Smooth muscle cell (in vitro differentiated cells): ENCODE measurements around the gene ASIC2. TPM values are rescaled to one million over a fixed set of nuclear protein-coding genes. Genes with fewer than 3 reads are reported as not detected.

ENCODE experiments used
- DNase-seq: peaks from one replicate; lab custom pipeline; 2025; ENCODE audit not compliant: unreplicated experiment; lab: John Stamatoyannopoulos, UW
- H2AFZ ChIP-seq: fragments of 200-600 bp; sonication (generic); 2 replicates; pipeline ENCODE4 v1.6.0; 2016; ENCODE audit warnings: antibody characterized with exemption, low read depth, mild to moderate bottlenecking
- H3F3A ChIP-seq: fragments of 200-600 bp; sonication (generic); 2 replicates; pipeline ENCODE4 v1.6.0; 2017; ENCODE audit warnings: antibody characterized with exemption, low read depth
- H3K27ac ChIP-seq: fragments of 200-600 bp; sonication (generic); 2 replicates; pipeline ENCODE4 v1.5.1; 2016; ENCODE audit warnings: low read depth, mild to moderate bottlenecking
- H3K27me3 ChIP-seq: fragments of 200-600 bp; sonication (generic); 2 replicates; pipeline ENCODE4 v1.6.1; 2016; ENCODE audit warnings: low read depth, mild to moderate bottlenecking
- H3K36me3 ChIP-seq: fragments of 200-600 bp; sonication (generic); 2 replicates; pipeline ENCODE4 v1.5.1; 2016; ENCODE audit warnings: low read depth
- H3K4me1 ChIP-seq: fragments of 200-600 bp; sonication (generic); 2 replicates; pipeline ENCODE4 v1.5.1; 2016; ENCODE audit warnings: low read depth
- H3K4me2 ChIP-seq: fragments of 200-600 bp; sonication (generic); 2 replicates; pipeline ENCODE4 v1.6.0; 2016; ENCODE audit warnings: mild to moderate bottlenecking
- H3K4me3 ChIP-seq: fragments of 200-600 bp; sonication (generic); 2 replicates; pipeline ENCODE4 v1.5.1; 2016; ENCODE audit warnings: mild to moderate bottlenecking
- H3K79me2 ChIP-seq: fragments of 200-600 bp; sonication (generic); 2 replicates; pipeline ENCODE4 v1.6.0; 2016; ENCODE audit warnings: low read depth, mild to moderate bottlenecking
- H3K9ac ChIP-seq: fragments of 200-600 bp; sonication (generic); 2 replicates; pipeline ENCODE4 v1.6.0; 2016; ENCODE audit warnings: low read depth
- H3K9me3 ChIP-seq: fragments of 200-600 bp; sonication (generic); replicated peaks from 2 replicates; pipeline ENCODE4 v1.5.1; 2016; ENCODE audit warnings: low read depth
- H4K20me1 ChIP-seq: fragments of 200-600 bp; sonication (generic); 2 replicates; pipeline ENCODE4 v1.6.0; 2016; ENCODE audit warnings: low read depth
- WGBS: methylation state at CpG from one replicate; pipeline ENCODE4 v1.1.7; 2016; ENCODE audit warnings: low lambda C conversion rate; 5-methylcytosine and 5-hydroxymethylcytosine counted together
- polyA plus RNA-seq: library from polyadenylated mRNA; unstranded; fragments of >200 nt; fragmentation: Nextera tagmentation; extraction: Ambion mirVana; gene quantifications from 2 replicates; pipeline ENCODE4 v1.2.1, GENCODE V29; 2016
- total RNA-seq: library from RNA; depleted of rRNA; stranded (reverse); fragments of >200 nt; gene quantifications from 2 replicates; pipeline ENCODE4 v1.2.3, GENCODE V29; 2014
- TF ChIP-seq, protein P1 (sequence below): fragments of 200-600 bp; sonication (generic); IDR thresholded peaks from 2 replicates; pipeline ENCODE4 v1.5.1; 2017; ENCODE audit warnings: borderline replicate concordance, mild to moderate bottlenecking, antibody characterized with exemption; ENCODE audit not compliant: insufficient read depth, poor library complexity, severe bottlenecking

Gene ASIC2
- total and polyA plus RNA-seq, 2 experiments from 2014 or later, result 0.18 to 0.23 TPM

DNA sequence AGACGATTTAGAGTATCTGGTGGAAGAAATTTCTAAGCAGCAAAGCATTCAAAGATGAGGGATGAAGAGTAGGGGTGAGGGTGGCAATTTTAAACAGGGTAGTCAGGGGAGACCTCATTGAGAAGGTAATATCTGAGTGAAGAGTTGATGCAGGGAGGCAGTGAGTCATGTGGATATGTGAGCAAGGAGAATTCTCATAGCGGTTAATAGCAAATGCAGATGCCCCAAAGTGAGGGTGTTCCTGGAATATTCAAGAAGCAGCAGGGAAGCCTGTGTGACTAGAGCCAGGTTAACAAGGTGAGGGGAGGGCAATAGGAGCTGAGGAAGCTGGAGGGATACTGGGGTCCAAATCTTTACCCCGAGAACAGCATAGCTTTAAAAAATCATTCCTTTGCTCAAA is 187.2 kb downstream of the ASIC2 start:
- H3K27me3 ChIP-seq, result no peaks in the 10 kb centered on the region
- no peak overlapping the region for H3K4me2 ChIP-seq
- no peaks in the 10 kb centered on the region for H4K20me1 ChIP-seq
- H3K4me3 ChIP-seq, result no peak overlapping the region
- H3K79me2 ChIP-seq, result no peaks in the 10 kb centered on the region
- no peaks in the 10 kb centered on the region for H3K4me1 ChIP-seq
- no peaks in the 10 kb centered on the region for H3K9me3 ChIP-seq
- DNase-seq, result no peak
- no peaks in the 10 kb centered on the region for H3K36me3 ChIP-seq
- WGBS, result 70% methylated on average over 3 of the region's 3 CpGs
- TF ChIP-seq, protein P1, sequence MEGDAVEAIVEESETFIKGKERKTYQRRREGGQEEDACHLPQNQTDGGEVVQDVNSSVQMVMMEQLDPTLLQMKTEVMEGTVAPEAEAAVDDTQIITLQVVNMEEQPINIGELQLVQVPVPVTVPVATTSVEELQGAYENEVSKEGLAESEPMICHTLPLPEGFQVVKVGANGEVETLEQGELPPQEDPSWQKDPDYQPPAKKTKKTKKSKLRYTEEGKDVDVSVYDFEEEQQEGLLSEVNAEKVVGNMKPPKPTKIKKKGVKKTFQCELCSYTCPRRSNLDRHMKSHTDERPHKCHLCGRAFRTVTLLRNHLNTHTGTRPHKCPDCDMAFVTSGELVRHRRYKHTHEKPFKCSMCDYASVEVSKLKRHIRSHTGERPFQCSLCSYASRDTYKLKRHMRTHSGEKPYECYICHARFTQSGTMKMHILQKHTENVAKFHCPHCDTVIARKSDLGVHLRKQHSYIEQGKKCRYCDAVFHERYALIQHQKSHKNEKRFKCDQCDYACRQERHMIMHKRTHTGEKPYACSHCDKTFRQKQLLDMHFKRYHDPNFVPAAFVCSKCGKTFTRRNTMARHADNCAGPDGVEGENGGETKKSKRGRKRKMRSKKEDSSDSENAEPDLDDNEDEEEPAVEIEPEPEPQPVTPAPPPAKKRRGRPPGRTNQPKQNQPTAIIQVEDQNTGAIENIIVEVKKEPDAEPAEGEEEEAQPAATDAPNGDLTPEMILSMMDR, result no peak
- H3F3A ChIP-seq, result no peaks in the 10 kb centered on the region
- H2AFZ ChIP-seq, result no peak overlapping the region
- no peak overlapping the region for H3K27ac ChIP-seq
- no peak overlapping the region for H3K9ac ChIP-seq

DNA sequence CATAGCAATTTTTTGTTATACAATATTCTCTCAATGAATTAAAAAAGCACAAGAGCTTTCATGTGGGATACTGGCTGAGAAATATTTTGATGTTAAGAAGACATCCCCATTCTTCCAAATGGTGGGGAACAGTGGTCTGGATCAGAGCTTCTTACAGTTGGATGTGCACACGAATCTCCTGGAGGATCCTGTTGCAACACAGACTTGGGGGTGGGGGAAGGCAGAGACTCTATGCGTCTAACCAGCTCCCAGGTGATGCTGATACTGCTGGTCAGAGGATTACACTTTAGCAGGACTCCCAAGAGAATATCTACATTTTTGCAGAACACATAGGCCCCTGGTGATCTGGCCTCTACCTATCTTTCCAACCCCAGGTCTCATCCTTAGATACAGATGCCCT is 193.2 kb downstream of the ASIC2 start:
- no peaks in the 10 kb centered on the region for H3K79me2 ChIP-seq
- H3F3A ChIP-seq, result no peaks in the 10 kb centered on the region
- peaks cover 5% of the 10 kb centered on the region for H3K27me3 ChIP-seq
- no peaks in the 10 kb centered on the region for H3K4me1 ChIP-seq
- no peak overlapping the region for H3K9ac ChIP-seq
- H3K4me3 ChIP-seq, result no peak overlapping the region
- no peak overlapping the region for H3K4me2 ChIP-seq
- 76% methylated on average over 2 of the region's 2 CpGs for WGBS
- H2AFZ ChIP-seq, result no peak overlapping the region
- no peak for DNase-seq
- H4K20me1 ChIP-seq, result no peaks in the 10 kb centered on the region
- H3K36me3 ChIP-seq, result no peaks in the 10 kb centered on the region
- H3K9me3 ChIP-seq, result no peaks in the 10 kb centered on the region
- no peak overlapping the region for H3K27ac ChIP-seq
- TF ChIP-seq, protein P1, result no peak

DNA sequence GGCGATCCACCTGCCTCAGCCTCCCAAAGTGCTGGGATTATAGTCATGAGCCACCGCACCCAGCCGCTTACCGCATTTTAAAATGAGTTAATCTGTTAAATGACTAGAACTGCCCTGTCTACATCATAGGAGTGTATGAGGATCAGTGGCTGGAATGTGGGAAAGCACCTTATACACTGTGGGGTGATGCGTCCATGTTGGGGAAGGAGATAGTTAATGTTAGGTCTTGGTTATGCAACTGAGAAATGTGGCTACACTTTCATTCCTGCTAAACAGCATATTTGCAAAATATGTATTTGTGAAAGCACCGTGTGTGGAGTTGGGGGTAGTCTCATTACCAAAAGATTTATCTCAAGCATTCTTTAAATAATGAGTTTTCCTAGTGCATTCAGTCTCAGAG is 193.8 kb downstream of the ASIC2 start:
- Histone ChIP-seq H3K9ac (no peak overlapping the region), H3F3A (no peaks in the 10 kb centered on the region), H3K27me3 (peaks cover 7% of the 10 kb centered on the region), H3K4me1 (no peaks in the 10 kb centered on the region), H4K20me1 (no peaks in the 10 kb centered on the region), H3K27ac (no peak overlapping the region), H3K4me3 (no peak overlapping the region), H2AFZ (no peak overlapping the region), H3K36me3 (no peaks in the 10 kb centered on the region), H3K79me2 (no peaks in the 10 kb centered on the region), H3K4me2 (no peak overlapping the region), H3K9me3 (no peaks in the 10 kb centered on the region)
- TF ChIP-seq, protein P1, result no peak
- WGBS, result 82% methylated on average over 6 of the region's 6 CpGs
- no peak for DNase-seq

GRCh38 chr17:33097411-33097810 is 195.7 kb downstream of the ASIC2 start:
- H3K27me3 ChIP-seq, result peaks cover 18% of the 10 kb centered on the region
- no peaks in the 10 kb centered on the region for H3K36me3 ChIP-seq
- no peaks in the 10 kb centered on the region for H3K9me3 ChIP-seq
- H2AFZ ChIP-seq, result no peak overlapping the region
- H3K27ac ChIP-seq, result no peak overlapping the region
- no peaks in the 10 kb centered on the region for H3K4me1 ChIP-seq
- no peak overlapping the region for H3K4me3 ChIP-seq
- 88% methylated on average over 8 of the region's 8 CpGs for WGBS
- TF ChIP-seq, protein P1, result no peak
- no peaks in the 10 kb centered on the region for H4K20me1 ChIP-seq
- no peak overlapping the region for H3K4me2 ChIP-seq
- no peaks in the 10 kb centered on the region for H3K79me2 ChIP-seq
- no peak overlapping the region for H3K9ac ChIP-seq
- no peaks in the 10 kb centered on the region for H3F3A ChIP-seq
- no peak for DNase-seq
